K562 (cell line): ENCODE data around the gene ERO1B. TPM values are rescaled to one million over a fixed set of nuclear protein-coding genes. Genes with fewer than 3 reads are reported as not detected.

ENCODE experiments used
- ARID1B ChIP-seq: fragments of 450-650 bp; IDR thresholded peaks from 2 replicates; pipeline ENCODE4 v1.6.1; 2016; ENCODE audit warnings: antibody characterized with exemption, mild to moderate bottlenecking, inconsistent platforms
- GTF2A2 ChIP-seq: IDR thresholded peaks from 2 replicates; pipeline ENCODE4 v1.6.1; 2016; ENCODE audit warnings: mild to moderate bottlenecking, missing genetic modification characterization, missing compliant biosample characterization
- ID3 ChIP-seq, 2 experiments: fragments of 250-450 bp in 1 of 2; fragments of 450-650 bp in 1 of 2; sonication (Bioruptor Pico) in 1 of 2; IDR thresholded peaks; 2 replicates each; pipeline versions ENCODE4 v1.6.1 to v1.8.0; 2016 to 2021; ENCODE audit warnings: mild to moderate bottlenecking in 2 of 2, moderate library complexity in 2 of 2, missing compliant biosample characterization in 1 of 2, missing genetic modification characterization in 1 of 2
- PHB ChIP-seq: fragments of 250-450 bp; sonication (Bioruptor Pico); IDR thresholded peaks from 2 replicates; pipeline ENCODE4 v1.5.0; 2021
- PRDM10 ChIP-seq: fragments of 450-650 bp; IDR thresholded peaks from 2 replicates; pipeline ENCODE4 v1.6.1; 2018; ENCODE audit not compliant: partially characterized antibody
- RBM17 ChIP-seq: fragments of 200-400 bp; formaldehyde crosslinking; IDR thresholded peaks from 2 replicates; pipeline ENCODE4 v1.6.1; 2017; ENCODE audit warnings: low read depth, mild to moderate bottlenecking, low read length, borderline replicate concordance
- RFX5 ChIP-seq: IDR thresholded peaks from 2 replicates; pipeline ENCODE4 v1.6.1; 2011; ENCODE audit warnings: low read depth, mild to moderate bottlenecking, improper control_type of control experiment, low read length
- SETDB1 ChIP-seq: IDR thresholded peaks from one replicate; pipeline ENCODE4 v1.6.1; 2012; ENCODE audit warnings: low read length, control low read depth, inconsistent platforms
- TEAD1 ChIP-seq, 2 experiments: fragments of 450-650 bp in 1 of 2; sonication (generic) in 1 of 2; formaldehyde crosslinking; IDR thresholded peaks; 2 replicates each; pipeline versions ENCODE4 v1.4.0 to v1.8.0; 2020 to 2022; ENCODE audit warnings: mild to moderate bottlenecking in 2 of 2, missing genetic modification reagents in 1 of 2
- TFAM ChIP-seq: fragments of 250-450 bp; sonication (Bioruptor Pico); conservative IDR thresholded peaks from 2 replicates; pipeline ENCODE4 v1.5.0; 2021; ENCODE audit warnings: mild to moderate bottlenecking, moderate library complexity
- ZBTB43 ChIP-seq: sonication (generic); formaldehyde crosslinking; IDR thresholded peaks from 2 replicates; pipeline ENCODE4 v1.8.0; 2023; ENCODE audit warnings: mild to moderate bottlenecking, missing genetic modification reagents
- ZBTB7A ChIP-seq: IDR thresholded peaks from 2 replicates; pipeline ENCODE4 v1.6.1; 2011; ENCODE audit warnings: low read depth, mild to moderate bottlenecking, low read length, moderate library complexity, borderline replicate concordance; ENCODE audit not compliant: control insufficient read depth
- ZNF282 ChIP-seq: sonication (generic); formaldehyde crosslinking; IDR thresholded peaks from 2 replicates; pipeline ENCODE4 v1.8.1; 2023; ENCODE audit warnings: missing genetic modification reagents
- polyA plus RNA-seq, 8 experiments: library from polyadenylated mRNA; depleted of rRNA in 4 of 8; stranded (reverse) in 5 of 8; unstranded in 3 of 8; fragments of >200 nt; fragmentation: Nextera tagmentation in 2 of 8; fragmentation: Illumina TruSeq in 1 of 8; extraction: Ambion mirVana in 2 of 8; extraction: Trizol in 1 of 8; gene quantifications; 2 replicates each; pipeline versions ENCODE4 v1.2.1 to v1.2.3, GENCODE V29; 2011 to 2014; ENCODE audit warnings: inconsistent platforms in 1 of 8, missing spikeins in 1 of 8
- total RNA-seq, 7 experiments: library from RNA; depleted of rRNA in 6 of 7; stranded (reverse); fragments of >200 nt in 6 of 7; fragmentation: Illumina TruSeq in 2 of 7; extraction: Trizol in 2 of 7; gene quantifications; 2 replicates each; pipeline versions ENCODE4 v1.2.1 to v1.2.3, GENCODE V29; 2011 to 2021; ENCODE audit warnings: low replicate concordance in 1 of 7
- TF ChIP-seq, protein P1 (sequence below), 2 experiments: IDR thresholded peaks; 2 replicates each; pipeline ENCODE4 v1.6.1; 2011; ENCODE audit warnings: borderline replicate concordance in 1 of 2, control low read depth in 1 of 2, low read depth in 1 of 2, low read length in 1 of 2, mild to moderate bottlenecking in 1 of 2, mixed read lengths in 1 of 2, moderate library complexity in 1 of 2; ENCODE audit not compliant: insufficient read depth in 1 of 2, insufficient read length in 1 of 2, poor library complexity in 1 of 2, severe bottlenecking in 1 of 2; ENCODE audit errors: extremely low read depth in 1 of 2
- TF ChIP-seq, protein P2 (sequence below), 2 experiments: IDR thresholded peaks; 2 replicates each; pipeline ENCODE4 v1.6.1; 2012; ENCODE audit warnings: improper control_type of control experiment in 2 of 2, low read depth in 2 of 2, low read length in 2 of 2, borderline replicate concordance in 1 of 2

ERO1B gene
- total and polyA plus RNA-seq, 9 of the 15 experiments (the other 6 are each of a cell fraction or from before 2014, with no cell fraction given) = 0.59 to 6.4 (median 4.2) TPM

DNA sequence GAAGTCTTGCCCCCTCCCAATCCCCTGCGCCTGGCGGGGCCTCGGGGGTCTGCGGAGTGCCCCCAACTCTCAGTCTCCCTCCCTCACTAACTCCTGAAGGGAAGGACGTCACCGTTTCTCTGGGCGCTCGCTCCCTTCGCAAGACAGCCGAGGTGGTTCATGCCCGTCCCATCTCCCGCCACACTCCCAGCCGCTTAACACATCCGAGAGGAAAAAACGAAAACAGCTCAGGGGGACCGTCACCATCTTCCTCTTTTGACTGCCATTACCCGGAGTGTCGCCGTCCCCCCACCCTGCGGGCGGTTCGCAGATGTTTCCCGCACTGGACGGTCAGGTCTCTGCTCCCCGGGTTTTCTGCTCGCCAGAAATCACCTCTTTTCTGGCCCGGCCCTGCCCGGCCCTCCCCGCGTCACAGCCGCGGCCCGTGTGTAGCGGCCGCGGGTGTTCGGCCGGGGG, 532 bp downstream of the ERO1B start (continued):
- 0 out of 2 replicates have a peak, but pooled peaks have one; percentile 48 for TF ChIP-seq PHB (CRISPR knock-in tag)
- peak; percentile 73 for TF ChIP-seq PRDM10
- 0 out of 2 replicates have a peak, but pooled peaks have one; percentile 22 for TF ChIP-seq ZBTB43 (CRISPR knock-in tag)
- TF ChIP-seq TEAD1 (CRISPR knock-in tag; IDR thresholded peaks at IDR 0.05) = peak in 1 of 2 experiments; percentile 54; a peak in 1 of 4 replicates
- TF ChIP-seq SETDB1 = no peak
- TF ChIP-seq, protein P1, sequence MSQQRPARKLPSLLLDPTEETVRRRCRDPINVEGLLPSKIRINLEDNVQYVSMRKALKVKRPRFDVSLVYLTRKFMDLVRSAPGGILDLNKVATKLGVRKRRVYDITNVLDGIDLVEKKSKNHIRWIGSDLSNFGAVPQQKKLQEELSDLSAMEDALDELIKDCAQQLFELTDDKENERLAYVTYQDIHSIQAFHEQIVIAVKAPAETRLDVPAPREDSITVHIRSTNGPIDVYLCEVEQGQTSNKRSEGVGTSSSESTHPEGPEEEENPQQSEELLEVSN (IDR thresholded peaks at IDR 0.05; ENCODE audit: borderline replicate concordance in 1 of 2, extremely low read depth in 1 of 2, insufficient read depth in 1 of 2, insufficient read length in 1 of 2, low read depth in 1 of 2, low read length in 1 of 2, poor library complexity in 1 of 2, severe bottlenecking in 1 of 2) = peak; percentile 10 to 43
- TF ChIP-seq RBM17 = no peak
- TF ChIP-seq GTF2A2 = peak; percentile 57; the same call in 1 of the 2 replicates
- TF ChIP-seq ZNF282 = no peak
- TF ChIP-seq, protein P2, sequence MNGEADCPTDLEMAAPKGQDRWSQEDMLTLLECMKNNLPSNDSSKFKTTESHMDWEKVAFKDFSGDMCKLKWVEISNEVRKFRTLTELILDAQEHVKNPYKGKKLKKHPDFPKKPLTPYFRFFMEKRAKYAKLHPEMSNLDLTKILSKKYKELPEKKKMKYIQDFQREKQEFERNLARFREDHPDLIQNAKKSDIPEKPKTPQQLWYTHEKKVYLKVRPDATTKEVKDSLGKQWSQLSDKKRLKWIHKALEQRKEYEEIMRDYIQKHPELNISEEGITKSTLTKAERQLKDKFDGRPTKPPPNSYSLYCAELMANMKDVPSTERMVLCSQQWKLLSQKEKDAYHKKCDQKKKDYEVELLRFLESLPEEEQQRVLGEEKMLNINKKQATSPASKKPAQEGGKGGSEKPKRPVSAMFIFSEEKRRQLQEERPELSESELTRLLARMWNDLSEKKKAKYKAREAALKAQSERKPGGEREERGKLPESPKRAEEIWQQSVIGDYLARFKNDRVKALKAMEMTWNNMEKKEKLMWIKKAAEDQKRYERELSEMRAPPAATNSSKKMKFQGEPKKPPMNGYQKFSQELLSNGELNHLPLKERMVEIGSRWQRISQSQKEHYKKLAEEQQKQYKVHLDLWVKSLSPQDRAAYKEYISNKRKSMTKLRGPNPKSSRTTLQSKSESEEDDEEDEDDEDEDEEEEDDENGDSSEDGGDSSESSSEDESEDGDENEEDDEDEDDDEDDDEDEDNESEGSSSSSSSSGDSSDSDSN (IDR thresholded peaks at IDR 0.05; ENCODE audit: borderline replicate concordance in 1 of 2, low read depth in 2 of 2, low read length in 2 of 2) = peak; percentile 51 to 58; a peak in 2 of 4 replicates
- no peak for TF ChIP-seq RFX5
- TF ChIP-seq ID3 (CRISPR knock-in tag; IDR thresholded peaks at IDR 0.05) = no peak
- no peak for TF ChIP-seq ID3 (tag; IDR thresholded peaks at IDR 0.05)
- no peak for TF ChIP-seq TFAM (CRISPR knock-in tag)
- no peak; the same call in 1 of the 2 replicates for TF ChIP-seq ARID1B
- TF ChIP-seq ZBTB7A = peak; percentile 70; the same call in 1 of the 2 replicates
